ENCODE measurements around the gene FCGR3A. TPM values are rescaled to one million over a fixed set of nuclear protein-coding genes. Genes with fewer than 3 reads are reported as not detected.

The FCGR3A gene
- total RNA-seq, 1 donor from 2014 or later = not detected

GRCh38 chr1:161502641-161503393 lies 46.8 kb downstream of the FCGR3A start:
- peak; percentile 35 for DNase-seq (ENCODE audit: low read depth)

GRCh38 chr1:161502181-161502580 lies 47.4 kb downstream of the FCGR3A start:
- DNase-seq (ENCODE audit: low read depth) = no peak

GRCh38 chr1:161501234-161501633 lies 48.4 kb downstream of the FCGR3A start:
- DNase-seq (ENCODE audit: low read depth) = no peak

GRCh38 chr1:161499099-161500039 lies 50.2 kb downstream of the FCGR3A start:
- DNase-seq (ENCODE audit: low read depth) = no peak

GRCh38 chr1:161498646-161499045 lies 51.0 kb downstream of the FCGR3A start:
- no peak for DNase-seq (ENCODE audit: low read depth)

GRCh38 chr1:161497961-161498360 lies 51.7 kb downstream of the FCGR3A start:
- no peak for DNase-seq (ENCODE audit: low read depth)

GRCh38 chr1:161495490-161495889 lies 54.1 kb downstream of the FCGR3A start:
- no peak for DNase-seq (ENCODE audit: low read depth)

GRCh38 chr1:161494091-161494735 lies 55.4 kb downstream of the FCGR3A start:
- no peak for DNase-seq (ENCODE audit: low read depth)

GRCh38 chr1:161492827-161493226 lies 56.8 kb downstream of the FCGR3A start:
- no peak for DNase-seq (ENCODE audit: low read depth)

Other genes with a start within 250 kb of the FCGR3A start
- 0.45 and 1.4 TPM in 2 replicates for gene MPZ, start 239.8 kb downstream of the FCGR3A start, total RNA-seq
- gene SDHC, start 235.4 kb downstream of the FCGR3A start, total RNA-seq = 45.8 and 103 TPM in 2 replicates
- not detected in 2 replicates for gene CFAP126, start 181.9 kb downstream of the FCGR3A start, total RNA-seq
- 0.15 TPM in 1 of 2 replicates, not detected in the other for gene FCGR2A, start 44.4 kb downstream of the FCGR3A start, total RNA-seq
- 0.17 and 0.25 TPM in 2 replicates for gene HSPA6, start 25.3 kb downstream of the FCGR3A start, total RNA-seq
- gene FCGR3B, start 81.4 kb upstream of the FCGR3A start, total RNA-seq = not detected in 2 replicates
- not detected in 2 replicates for gene FCGR2B, start 113.3 kb upstream of the FCGR3A start, total RNA-seq
- gene FCRLA, start 157.4 kb upstream of the FCGR3A start, total RNA-seq = 1.4 TPM in 1 of 2 replicates, not detected in the other
- gene FCRLB, start 171.7 kb upstream of the FCGR3A start, total RNA-seq = 1.1 and 1.9 TPM in 2 replicates
- gene DUSP12, start 200.0 kb upstream of the FCGR3A start, total RNA-seq = 30.0 and 37.9 TPM in 2 replicates
- 35.1 and 42.8 TPM in 2 replicates for gene ATF6, start 216.5 kb upstream of the FCGR3A start, total RNA-seq

Data from renal cortical epithelial cell (primary cell).